MCF 10A (cell line): ENCODE results near the gene ATP5PO. TPM values are rescaled to one million over a fixed set of nuclear protein-coding genes. Genes with fewer than 3 reads are reported as not detected.

Source experiments
- BruUV-seq: library from RNA; stranded (reverse); fragments of 400-500 nt; replicated peaks from 2 replicates; lab custom pipeline; 2021; lab: Mats Ljungman, UMichigan
- CTCF ChIA-PET: fragments of 300-600 bp; sonication (Branson Sonifier 250); formaldehyde crosslinking; extraction: SDS; loops from one replicate; lab custom pipeline; 2021; ENCODE audit warnings: antibody characterized with exemption, inconsistent platforms; lab: Yijun Ruan, JAX
- POLR2A ChIA-PET: fragments of 300-600, 350-650 bp; sonication (Branson Sonifier 250); formaldehyde crosslinking; extraction: SDS; loops from one replicate; lab custom pipeline; 2020; ENCODE audit warnings: antibody characterized with exemption, inconsistent platforms; lab: Yijun Ruan, JAX
- DNase-seq: peaks from one replicate; pipeline ENCODE4 v3.0.0-alpha.2; 2018; ENCODE audit not compliant: unreplicated experiment
- H3K27ac Mint-ChIP-seq: one replicate; pipeline ENCODE4 v1.8.0; 2022; ENCODE audit warnings: mild to moderate bottlenecking, low read depth, mixed read lengths; ENCODE audit not compliant: unreplicated experiment
- H3K27me3 Mint-ChIP-seq: one replicate; pipeline ENCODE4 v1.8.0; 2022; ENCODE audit warnings: mixed read lengths; ENCODE audit not compliant: insufficient read depth, unreplicated experiment
- H3K36me3 Mint-ChIP-seq: one replicate; pipeline ENCODE4 v1.8.0; 2022; ENCODE audit warnings: mild to moderate bottlenecking, moderate library complexity, mixed read lengths; ENCODE audit not compliant: insufficient read depth, unreplicated experiment
- H3K4me1 Mint-ChIP-seq: one replicate; pipeline ENCODE4 v1.8.0; 2022; ENCODE audit warnings: mixed read lengths; ENCODE audit not compliant: insufficient read depth, unreplicated experiment
- H3K4me3 Mint-ChIP-seq: one replicate; pipeline ENCODE4 v1.8.0; 2022; ENCODE audit warnings: mild to moderate bottlenecking, moderate library complexity, mixed read lengths; ENCODE audit not compliant: unreplicated experiment
- H3K9me3 Mint-ChIP-seq: one replicate; pipeline ENCODE4 v1.8.0; 2022; ENCODE audit warnings: mixed read lengths; ENCODE audit not compliant: unreplicated experiment
- intact Hi-C: fragments of 100-400 bp; cut with micrococcal nuclease; formaldehyde crosslinking; loops from 2 replicates; pipeline ENCODE4 v1.14.1; 2022
- total RNA-seq: library from RNA; stranded (reverse); gene quantifications from 2 replicates; pipeline ENCODE4 v1.2.3, GENCODE V29; 2022
- TF ChIP-seq, protein P1 (sequence below): fragments of 200-600 bp; IDR thresholded peaks from one replicate; pipeline ENCODE4 v1.8.0; 2022; ENCODE audit warnings: antibody characterized with exemption, mild to moderate bottlenecking; ENCODE audit not compliant: unreplicated experiment

ATP5PO gene
- total RNA-seq, 1 experiment from 2014 or later: 196 TPM

- H3K4me3 Mint-ChIP-seq: no peak overlapping the region
- no peaks in the 10 kb centered on the region for H3K36me3 Mint-ChIP-seq
- no TSS peak for BruUV-seq
- intact Hi-C loops: no loop called here
- ChIA-PET POLR2A (interaction anchor here (0.6 kb wide), 1 partner anchor 21 kb away, joined by 3 read pairs; no protein-coding TSS in a partner anchor), CTCF (interaction anchor here (0.6 kb wide), 1 partner anchor 39 kb away, joined by 3 read pairs; no protein-coding TSS in a partner anchor)
- H3K27me3 Mint-ChIP-seq: peaks cover 31% of the 10 kb centered on the region
- peaks cover 14% of the 10 kb centered on the region for H3K4me1 Mint-ChIP-seq
- TF ChIP-seq, protein P1, sequence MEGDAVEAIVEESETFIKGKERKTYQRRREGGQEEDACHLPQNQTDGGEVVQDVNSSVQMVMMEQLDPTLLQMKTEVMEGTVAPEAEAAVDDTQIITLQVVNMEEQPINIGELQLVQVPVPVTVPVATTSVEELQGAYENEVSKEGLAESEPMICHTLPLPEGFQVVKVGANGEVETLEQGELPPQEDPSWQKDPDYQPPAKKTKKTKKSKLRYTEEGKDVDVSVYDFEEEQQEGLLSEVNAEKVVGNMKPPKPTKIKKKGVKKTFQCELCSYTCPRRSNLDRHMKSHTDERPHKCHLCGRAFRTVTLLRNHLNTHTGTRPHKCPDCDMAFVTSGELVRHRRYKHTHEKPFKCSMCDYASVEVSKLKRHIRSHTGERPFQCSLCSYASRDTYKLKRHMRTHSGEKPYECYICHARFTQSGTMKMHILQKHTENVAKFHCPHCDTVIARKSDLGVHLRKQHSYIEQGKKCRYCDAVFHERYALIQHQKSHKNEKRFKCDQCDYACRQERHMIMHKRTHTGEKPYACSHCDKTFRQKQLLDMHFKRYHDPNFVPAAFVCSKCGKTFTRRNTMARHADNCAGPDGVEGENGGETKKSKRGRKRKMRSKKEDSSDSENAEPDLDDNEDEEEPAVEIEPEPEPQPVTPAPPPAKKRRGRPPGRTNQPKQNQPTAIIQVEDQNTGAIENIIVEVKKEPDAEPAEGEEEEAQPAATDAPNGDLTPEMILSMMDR: no peak
- H3K27ac Mint-ChIP-seq: no peak overlapping the region
- DNase-seq: no peak
- no peaks in the 10 kb centered on the region for H3K9me3 Mint-ChIP-seq
Observed at GRCh38 chr21:33880626-33881025, 35.0 kb downstream of the ATP5PO start.

DNA sequence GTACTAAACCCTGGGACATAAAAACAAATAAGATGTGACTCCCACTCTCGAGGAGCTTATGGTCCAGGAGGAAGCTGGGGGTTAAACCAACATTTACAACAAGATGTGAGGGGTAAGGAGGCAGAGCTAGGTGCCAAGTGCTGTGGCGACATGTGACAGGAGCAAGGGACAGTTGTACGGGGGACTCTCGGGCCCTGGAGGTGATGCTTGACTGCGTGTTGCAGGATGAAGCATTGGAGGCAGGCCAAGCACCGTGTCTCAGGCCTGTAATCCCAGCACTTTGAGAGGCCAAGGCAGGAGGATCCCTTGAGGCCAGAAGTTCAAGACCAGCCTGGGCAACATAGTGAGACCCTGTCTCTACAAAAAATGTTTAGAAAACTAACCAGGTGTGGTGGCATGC is 36.8 kb downstream of the ATP5PO start:
- intact Hi-C loops: no loop called here

DNA sequence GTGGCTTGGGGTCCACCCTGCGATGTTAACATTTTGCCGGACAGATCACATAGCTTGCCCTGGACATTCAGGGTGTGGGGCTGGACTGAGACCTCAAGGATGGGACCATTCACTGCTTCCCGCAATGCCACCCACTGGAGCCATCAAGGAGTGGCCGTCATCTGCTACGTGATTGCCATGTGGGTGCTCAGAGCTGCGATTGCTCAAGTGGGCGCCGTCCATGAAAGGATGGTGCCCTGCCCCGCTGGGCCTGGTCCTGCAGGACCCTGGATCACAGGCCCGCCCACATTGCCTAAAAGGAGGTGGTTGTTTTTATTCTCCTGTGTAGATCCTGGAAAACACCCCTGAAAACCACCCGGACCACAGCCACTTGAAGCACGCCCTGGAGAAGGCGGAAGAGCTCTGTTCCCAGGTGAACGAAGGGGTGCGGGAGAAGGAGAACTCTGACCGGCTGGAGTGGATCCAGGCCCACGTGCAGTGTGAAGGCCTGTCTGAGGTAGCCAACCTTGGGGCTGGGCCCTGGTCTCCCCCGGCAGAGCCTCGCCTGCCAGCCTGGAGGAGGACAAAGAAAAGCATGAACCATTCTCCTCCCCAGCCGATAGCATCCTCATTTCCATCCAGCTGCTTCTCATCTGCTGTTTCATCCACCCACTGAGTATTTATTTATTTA is 40.4 kb downstream of the ATP5PO start:
- H3K36me3 Mint-ChIP-seq: no peaks in the 10 kb centered on the region

More for the DNA sequence above, 36.8 kb downstream of the ATP5PO start:
- no peak for DNase-seq
- CTCF ChIA-PET: no interaction called here
- H3K36me3 Mint-ChIP-seq: no peaks in the 10 kb centered on the region
- H3K9me3 Mint-ChIP-seq: no peaks in the 10 kb centered on the region
- BruUV-seq: no TSS peak
- H3K27me3 Mint-ChIP-seq: peaks cover 32% of the 10 kb centered on the region
- no peak overlapping the region for H3K27ac Mint-ChIP-seq
- TF ChIP-seq, protein P1: no peak
- H3K4me3 Mint-ChIP-seq: no peak overlapping the region
- POLR2A ChIA-PET: no interaction called here
- no peaks in the 10 kb centered on the region for H3K4me1 Mint-ChIP-seq

DNA sequence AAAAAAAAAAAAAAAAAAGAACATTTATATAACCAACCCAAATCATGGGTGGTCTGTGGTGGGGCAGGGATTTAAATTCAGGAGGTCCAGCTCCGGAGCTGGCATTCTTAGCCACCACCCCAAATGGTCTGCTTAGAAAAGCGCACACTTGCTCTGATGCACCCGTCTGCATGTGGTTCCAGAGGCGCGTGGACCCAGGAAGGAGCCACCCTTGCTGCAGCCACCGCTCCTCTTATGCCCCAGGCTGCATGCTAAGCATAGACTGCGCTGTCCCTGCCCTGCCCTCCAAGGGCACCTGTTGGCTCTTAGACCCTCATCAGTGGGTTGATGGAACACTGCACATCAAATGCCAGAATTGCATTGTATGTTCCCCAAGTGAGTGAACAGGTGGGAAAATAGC is 41.4 kb downstream of the ATP5PO start:
- ChIA-PET CTCF (no interaction called here), POLR2A (no interaction called here)
- BruUV-seq: no TSS peak
- no peak overlapping the region for H3K27ac Mint-ChIP-seq
- peaks cover 32% of the 10 kb centered on the region for H3K27me3 Mint-ChIP-seq
- DNase-seq: no peak
- H3K4me3 Mint-ChIP-seq: no peak overlapping the region
- H3K36me3 Mint-ChIP-seq: no peaks in the 10 kb centered on the region
- intact Hi-C loops: no loop called here
- H3K4me1 Mint-ChIP-seq: no peaks in the 10 kb centered on the region
- no peaks in the 10 kb centered on the region for H3K9me3 Mint-ChIP-seq
- TF ChIP-seq, protein P1: no peak

More for the DNA sequence above, 40.4 kb downstream of the ATP5PO start:
- DNase-seq: no peak
- ChIA-PET POLR2A (no interaction called here), CTCF (no interaction called here)
- TF ChIP-seq, protein P1: no peak
- intact Hi-C loops: no loop called here
- Mint-ChIP-seq H3K27ac (no peak overlapping the region), H3K4me1 (no peaks in the 10 kb centered on the region), H3K9me3 (no peaks in the 10 kb centered on the region), H3K27me3 (peaks cover 32% of the 10 kb centered on the region), H3K4me3 (no peak overlapping the region)
- BruUV-seq: no TSS peak
